WERI-Rb-1 (cell line): ENCODE data around the gene LONP2.
"Not testable (repeated sequence)": the region's sequence is repeated elsewhere in the genome, so short reads cannot be mapped to it uniquely, and the experiment has no call there.

Source experiments
- DNase-seq: peaks from one replicate; pipeline ENCODE4 v3.0.0-alpha.2; 2020
- H3K27ac ChIP-seq: fragments of 250-450 bp; sonication (Bioruptor Pico); 2 replicates; pipeline ENCODE4 v1.5.1; 2020; ENCODE audit warnings: mild to moderate bottlenecking, moderate library complexity
- H3K27me3 ChIP-seq: fragments of 250-450 bp; sonication (Bioruptor Pico); 2 replicates; pipeline ENCODE4 v1.5.1; 2021; ENCODE audit warnings: mild to moderate bottlenecking, low read depth, moderate library complexity; ENCODE audit not compliant: insufficient read depth, severe bottlenecking
- H3K36me3 ChIP-seq: fragments of 250-450 bp; sonication (Bioruptor Pico); 2 replicates; pipeline ENCODE4 v1.5.1; 2020; ENCODE audit warnings: mild to moderate bottlenecking, moderate library complexity
- H3K4me3 ChIP-seq: 2 replicates; pipeline ENCODE4 v1.5.1; 2011; ENCODE audit warnings: low read depth, mild to moderate bottlenecking, control low read depth, low read length
- H3K9me3 ChIP-seq: fragments of 250-450 bp; sonication (Bioruptor Pico); 2 replicates; pipeline ENCODE4 v1.5.1; 2021; ENCODE audit warnings: mild to moderate bottlenecking, moderate library complexity; ENCODE audit not compliant: severe bottlenecking
- TF ChIP-seq, protein P1 (sequence below): IDR thresholded peaks from 2 replicates; pipeline ENCODE4 v1.5.1; 2011; ENCODE audit warnings: low read depth, mild to moderate bottlenecking, control low read depth, inconsistent platforms, low read length

The LONP2 gene

DNA sequence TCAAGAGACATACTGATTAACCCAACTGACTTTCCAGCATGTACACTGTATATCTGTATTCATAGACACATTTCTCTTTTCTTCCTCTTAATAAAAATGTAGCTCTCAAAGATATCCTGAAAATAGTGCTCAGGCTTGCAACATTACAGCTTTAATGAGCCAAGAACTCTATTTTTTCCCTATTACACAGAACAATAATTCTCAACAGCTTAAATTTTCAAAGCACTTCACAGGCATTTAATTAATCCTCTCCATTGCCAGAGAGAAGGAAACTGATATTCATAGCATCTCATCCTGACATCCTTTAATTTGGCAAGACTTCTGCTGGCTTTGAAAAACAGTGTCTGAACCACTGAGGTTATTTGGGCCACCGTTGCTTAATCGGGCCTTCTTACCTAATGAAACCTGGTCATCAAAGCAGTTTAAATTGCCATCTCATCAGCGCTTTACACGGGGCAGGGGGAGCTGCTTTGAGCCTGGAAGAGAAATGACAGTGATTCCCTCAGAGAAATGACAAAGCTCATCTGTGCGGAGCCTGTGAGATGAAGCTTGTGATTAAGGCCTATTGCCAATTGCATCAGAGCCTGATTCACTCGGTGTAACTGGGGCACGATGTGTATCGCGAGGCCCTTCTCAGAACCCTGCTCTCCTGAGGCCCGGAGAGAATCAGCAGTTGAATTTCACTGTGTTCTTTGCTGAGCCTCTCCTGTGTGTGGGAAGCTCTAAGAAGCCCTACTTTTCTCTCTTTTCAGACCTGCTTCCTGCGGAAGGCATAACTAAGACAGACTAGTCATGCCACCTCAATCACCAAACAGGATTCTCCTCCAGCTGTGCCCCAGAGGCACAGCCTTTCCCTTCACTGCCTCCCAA is 149.6 kb downstream of the LONP2 start:
- TF ChIP-seq, protein P1, sequence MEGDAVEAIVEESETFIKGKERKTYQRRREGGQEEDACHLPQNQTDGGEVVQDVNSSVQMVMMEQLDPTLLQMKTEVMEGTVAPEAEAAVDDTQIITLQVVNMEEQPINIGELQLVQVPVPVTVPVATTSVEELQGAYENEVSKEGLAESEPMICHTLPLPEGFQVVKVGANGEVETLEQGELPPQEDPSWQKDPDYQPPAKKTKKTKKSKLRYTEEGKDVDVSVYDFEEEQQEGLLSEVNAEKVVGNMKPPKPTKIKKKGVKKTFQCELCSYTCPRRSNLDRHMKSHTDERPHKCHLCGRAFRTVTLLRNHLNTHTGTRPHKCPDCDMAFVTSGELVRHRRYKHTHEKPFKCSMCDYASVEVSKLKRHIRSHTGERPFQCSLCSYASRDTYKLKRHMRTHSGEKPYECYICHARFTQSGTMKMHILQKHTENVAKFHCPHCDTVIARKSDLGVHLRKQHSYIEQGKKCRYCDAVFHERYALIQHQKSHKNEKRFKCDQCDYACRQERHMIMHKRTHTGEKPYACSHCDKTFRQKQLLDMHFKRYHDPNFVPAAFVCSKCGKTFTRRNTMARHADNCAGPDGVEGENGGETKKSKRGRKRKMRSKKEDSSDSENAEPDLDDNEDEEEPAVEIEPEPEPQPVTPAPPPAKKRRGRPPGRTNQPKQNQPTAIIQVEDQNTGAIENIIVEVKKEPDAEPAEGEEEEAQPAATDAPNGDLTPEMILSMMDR = no peak
- Histone ChIP-seq H3K9me3 (no peaks in the 10 kb centered on the region), H3K27me3 (no peaks in the 10 kb centered on the region), H3K27ac (no peak overlapping the region), H3K4me3 (no peak overlapping the region), H3K36me3 (no peaks in the 10 kb centered on the region)
- peak; percentile 16 for DNase-seq

DNA sequence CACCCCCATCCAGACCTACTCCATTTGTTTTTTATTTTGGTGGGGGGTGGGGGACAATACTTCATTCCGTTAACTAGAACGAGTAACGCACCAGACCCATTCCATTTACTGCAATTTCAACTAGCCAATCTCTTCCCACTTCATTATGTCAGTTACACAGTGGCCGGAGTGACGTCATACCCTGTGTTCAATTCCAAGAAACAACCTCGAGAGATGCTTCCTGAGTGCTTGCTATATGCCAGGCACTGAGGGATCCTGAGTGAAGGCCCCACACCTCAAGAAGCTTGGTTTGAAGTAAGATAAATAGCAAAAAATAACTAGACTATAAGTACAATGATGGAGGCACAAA is 150.2 kb downstream of the LONP2 start:
- DNase-seq = no peak
- TF ChIP-seq, protein P1 = no peak
- no peaks in the 10 kb centered on the region for H3K9me3 ChIP-seq
- H3K4me3 ChIP-seq = no peak overlapping the region
- H3K36me3 ChIP-seq = no peaks in the 10 kb centered on the region
- no peaks in the 10 kb centered on the region for H3K27me3 ChIP-seq
- H3K27ac ChIP-seq = no peak overlapping the region

DNA sequence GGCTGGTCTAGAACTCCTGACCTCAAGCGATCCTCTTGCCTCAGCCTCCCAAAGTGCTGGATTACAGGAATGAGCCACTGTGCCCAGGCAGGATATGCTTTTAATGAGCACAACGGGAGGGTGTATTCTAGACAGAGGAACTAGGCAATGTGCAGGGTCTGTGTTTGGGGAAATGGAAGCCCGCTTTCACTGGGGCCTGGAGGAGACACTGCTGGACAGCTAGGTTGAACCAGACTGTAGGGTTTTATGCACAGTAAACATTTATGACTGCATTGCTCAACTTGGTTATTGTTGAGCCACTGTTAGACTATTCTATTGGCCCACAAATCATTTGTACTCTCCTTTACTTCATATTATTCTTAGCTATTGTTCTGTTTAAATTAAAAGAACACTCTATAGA is 151.3 kb downstream of the LONP2 start:
- H3K36me3 ChIP-seq = no peaks in the 10 kb centered on the region
- no peak for DNase-seq
- H3K27ac ChIP-seq = no peak overlapping the region
- TF ChIP-seq, protein P1 = no peak
- no peaks in the 10 kb centered on the region for H3K27me3 ChIP-seq
- no peak overlapping the region for H3K4me3 ChIP-seq
- H3K9me3 ChIP-seq = no peaks in the 10 kb centered on the region

DNA sequence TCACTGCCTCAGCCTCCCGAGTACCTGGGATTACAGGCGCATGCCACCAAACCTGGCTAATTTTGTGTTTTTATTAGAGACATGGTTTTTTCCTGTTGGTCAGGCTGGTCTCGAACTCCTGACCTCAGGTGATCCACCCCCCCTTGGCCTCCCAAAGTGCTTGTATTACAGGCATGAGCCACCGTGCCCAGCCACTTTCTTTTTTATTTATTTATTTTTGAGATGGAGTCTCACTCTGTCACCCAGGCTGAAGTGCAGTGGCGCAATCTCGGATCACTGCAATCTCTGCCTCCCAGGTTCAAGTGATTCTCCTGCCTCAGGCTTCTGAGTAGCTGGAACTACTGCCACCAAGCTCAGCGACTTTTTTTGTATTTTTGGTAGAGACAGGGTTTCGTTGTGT is 158.4 kb downstream of the LONP2 start:
- H3K4me3 ChIP-seq, H3K9me3 ChIP-seq, DNase-seq, H3K36me3 ChIP-seq, H3K27ac ChIP-seq, H3K27me3 ChIP-seq: not testable (repeated sequence)

DNA sequence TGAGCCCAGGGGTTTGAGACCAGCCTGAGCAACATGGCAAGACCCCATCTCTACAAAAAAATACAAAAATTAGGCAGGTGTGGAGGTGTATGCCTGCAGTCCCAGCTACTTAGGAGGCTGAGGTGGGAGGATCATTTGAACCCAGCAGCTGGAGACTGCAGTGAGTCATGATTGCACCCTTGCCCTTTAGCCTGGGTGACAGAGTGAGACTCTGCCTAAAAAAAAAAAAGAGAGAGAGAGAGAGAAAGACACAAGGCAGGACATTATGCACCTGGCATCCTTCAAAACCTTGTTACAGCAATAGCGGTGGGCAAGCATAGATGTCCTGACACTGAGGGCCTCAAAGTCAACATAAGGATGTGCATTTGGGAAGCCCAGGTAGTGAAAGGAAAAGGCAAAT is 161.1 kb downstream of the LONP2 start:
- Histone ChIP-seq H3K27me3 (no peaks in the 10 kb centered on the region), H3K36me3 (no peaks in the 10 kb centered on the region), H3K27ac (no peak overlapping the region), H3K4me3 (no peak overlapping the region), H3K9me3 (no peaks in the 10 kb centered on the region)
- DNase-seq = no peak
- TF ChIP-seq, protein P1 = no peak

DNA sequence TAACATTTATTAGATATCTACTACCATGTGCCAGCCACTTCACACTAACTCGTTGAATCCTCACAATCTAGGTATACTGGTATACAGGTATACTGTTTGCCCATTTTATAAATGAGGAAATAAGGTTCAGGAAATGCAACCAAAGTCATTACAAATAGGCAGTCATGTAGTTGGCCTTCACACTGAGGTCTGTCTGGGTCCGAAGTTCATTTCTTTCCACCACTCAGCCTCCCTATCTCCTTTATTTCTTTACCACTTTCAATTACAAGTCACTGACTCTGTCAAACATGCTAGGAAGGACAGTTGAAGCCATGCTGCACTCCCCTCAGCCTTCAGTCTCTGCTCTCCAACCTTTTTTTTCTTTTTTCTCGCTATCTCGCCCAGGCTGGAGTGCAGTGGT is 161.8 kb downstream of the LONP2 start:
- DNase-seq = no peak
- TF ChIP-seq, protein P1 = no peak
- Histone ChIP-seq H3K36me3 (no peaks in the 10 kb centered on the region), H3K27ac (no peak overlapping the region), H3K9me3 (no peaks in the 10 kb centered on the region), H3K4me3 (no peak overlapping the region), H3K27me3 (no peaks in the 10 kb centered on the region)
